Transverse colon (tissue), 4 donors: ENCODE results near the gene ZSWIM2. TPM values are rescaled to one million over a fixed set of nuclear protein-coding genes. Genes with fewer than 3 reads are reported as not detected.
"Not testable (repeated sequence)": the region's sequence is repeated elsewhere in the genome, so short reads cannot be mapped to it uniquely, and the experiment has no call there.

Experiments
- DNase-seq: peaks from one replicate; pipeline ENCODE4 v3.0.0-alpha.2; 2019
- H3K27ac ChIP-seq, 4 donors: fragments of 200-600 bp; sonication (generic); 2 replicates each; pipeline ENCODE4 v1.5.1; 2016 to 2018; ENCODE audit warnings: inconsistent platforms in 4 of 4
- H3K27me3 ChIP-seq: fragments of 200-600 bp; sonication (generic); 2 replicates; pipeline ENCODE4 v1.5.1; 2017; ENCODE audit warnings: inconsistent platforms
- H3K36me3 ChIP-seq, 4 donors: fragments of 200-600 bp; sonication (generic); 2 replicates each; pipeline ENCODE4 v1.5.1; 2017 to 2019; ENCODE audit warnings: inconsistent platforms in 4 of 4
- H3K4me1 ChIP-seq, 4 donors: fragments of 200-600 bp; sonication (generic); 2 replicates each; pipeline ENCODE4 v1.5.1; 2017 to 2020; ENCODE audit warnings: inconsistent platforms in 4 of 4
- H3K4me3 ChIP-seq, 4 donors: fragments of 200-600 bp; sonication (generic); 1 replicate in 1 of 4; 2 replicates in 3 of 4; pipeline versions ENCODE4 v1.5.1 to v1.6.1; 2017 to 2019; ENCODE audit warnings: inconsistent platforms in 4 of 4
- H3K9me3 ChIP-seq, 2 donors: fragments of 200-600 bp; sonication (generic); 2 replicates each; pipeline ENCODE4 v1.5.1; 2017 to 2019; ENCODE audit warnings: inconsistent platforms in 2 of 2
- EP300 ChIP-seq: sonication (generic); formaldehyde crosslinking; IDR thresholded peaks from one replicate; pipeline ENCODE4 v1.6.1; 2017; ENCODE audit warnings: antibody characterized with exemption, low read depth
- POLR2A ChIP-seq: fragments of 450-650 bp; IDR thresholded peaks from one replicate; pipeline ENCODE4 v1.6.1; 2016; ENCODE audit warnings: antibody characterized with exemption, mild to moderate bottlenecking, moderate library complexity
- POLR2AphosphoS5 ChIP-seq, 3 donors: sonication (generic); formaldehyde crosslinking; IDR thresholded peaks; one replicate each; pipeline ENCODE4 v1.6.1; 2016; ENCODE audit warnings: antibody characterized with exemption in 3 of 3
- WGBS, 2 donors: methylation state at CpG; one replicate each; pipeline ENCODE4 v1.1.5; 2018; ENCODE audit warnings: low coverage in 1 of 2; 5-methylcytosine and 5-hydroxymethylcytosine counted together
- in situ Hi-C, 4 donors: fragments of 200-750 bp; cut with MboI; loops; one replicate each; pipeline versions ENCODE4 v1.15.0 to v1.15.1; 2017; ENCODE audit warnings: low sequenced_read_pairs in 3 of 4, low pct_ligation_motif_present in 1 of 4, low pct_unique_long_range_greater_than_20kb in 1 of 4
- intact Hi-C: fragments of 100-400 bp; cut with DNase I; formaldehyde crosslinking; loops from one replicate; pipeline ENCODE4 v1.15.1; 2023; ENCODE audit warnings: low total_unique reads
- total RNA-seq, 4 donors: library from RNA; depleted of rRNA; stranded (reverse); fragments of >200 nt; gene quantifications; one replicate each; pipeline ENCODE4 v1.1.0, GENCODE V29; 2016
- TF ChIP-seq, protein P1 (sequence below), 5 experiments: fragments of 200-600 bp in 3 of 5; fragments of 450-650 bp in 2 of 5; sonication (generic) in 3 of 5; IDR thresholded peaks; 1 replicate in 2 of 5; 2 replicates in 3 of 5; pipeline ENCODE4 v1.5.1; 2016 to 2017; ENCODE audit warnings: antibody characterized with exemption in 5 of 5, inconsistent platforms in 3 of 5, mild to moderate bottlenecking in 2 of 5, moderate library complexity in 1 of 5

The ZSWIM2 gene
- not detected for total RNA-seq

DNA sequence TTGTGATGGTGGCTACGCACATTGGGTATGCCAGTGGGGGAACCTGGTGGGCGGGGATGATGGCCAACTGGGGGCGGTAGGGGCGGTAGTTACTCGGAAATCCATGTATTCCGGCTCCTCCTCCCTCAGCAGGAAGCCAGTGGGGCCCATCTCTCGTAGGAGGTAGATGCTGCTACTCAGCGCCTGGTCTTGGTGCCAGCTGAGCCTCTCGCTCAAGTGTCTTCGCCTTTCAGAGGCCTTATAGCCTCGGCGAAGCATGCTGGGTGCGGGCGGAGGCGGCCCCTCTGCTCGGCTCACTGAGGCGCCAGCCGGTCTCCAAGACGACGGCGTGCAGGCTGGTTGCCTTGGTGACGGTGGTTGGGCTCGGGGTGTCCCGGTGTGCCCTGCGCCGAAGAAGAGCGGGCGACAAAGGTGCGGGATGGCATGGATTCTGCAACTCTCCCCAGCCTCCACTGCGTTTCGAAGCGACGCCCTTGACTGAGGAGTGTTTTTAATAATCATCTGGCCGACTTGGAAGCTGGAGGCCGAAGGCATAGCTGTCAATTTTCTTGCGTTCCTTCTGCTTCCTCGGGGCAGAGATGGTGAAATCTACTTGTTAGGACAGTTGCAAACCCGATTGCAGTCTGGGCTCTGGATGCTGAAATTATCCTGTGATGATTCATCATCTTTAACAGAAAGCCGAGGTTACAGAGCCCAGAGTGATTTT is at the start of gene ZSWIM2:
TSS of gene ZSWIM2 (minus strand) at position 298 of the 706 bp plus-strand sequence. CDS start at position 258, 40 bp downstream.
- in situ Hi-C loops (no loop called here), intact Hi-C loops (no loop called here)
- Histone ChIP-seq H3K4me1 (peaks cover 0 to 9% (median 3%) of the 10 kb centered on the region in 4 donors), H3K27me3 (no peaks in the 10 kb centered on the region), H3K36me3 (no peaks in the 10 kb centered on the region), H3K27ac (no peak within 1 kb of the TSS), H3K9me3 (no peaks in the 10 kb centered on the region), H3K4me3 (peak within 1 kb of the TSS; percentile 10 to 42 (median 16))
- peak; percentile 13 for DNase-seq
- TF ChIP-seq POLR2A (no peak), POLR2AphosphoS5 (IDR thresholded peaks at IDR 0.05) (no peak), EP300 (no peak)
- TF ChIP-seq, protein P1, sequence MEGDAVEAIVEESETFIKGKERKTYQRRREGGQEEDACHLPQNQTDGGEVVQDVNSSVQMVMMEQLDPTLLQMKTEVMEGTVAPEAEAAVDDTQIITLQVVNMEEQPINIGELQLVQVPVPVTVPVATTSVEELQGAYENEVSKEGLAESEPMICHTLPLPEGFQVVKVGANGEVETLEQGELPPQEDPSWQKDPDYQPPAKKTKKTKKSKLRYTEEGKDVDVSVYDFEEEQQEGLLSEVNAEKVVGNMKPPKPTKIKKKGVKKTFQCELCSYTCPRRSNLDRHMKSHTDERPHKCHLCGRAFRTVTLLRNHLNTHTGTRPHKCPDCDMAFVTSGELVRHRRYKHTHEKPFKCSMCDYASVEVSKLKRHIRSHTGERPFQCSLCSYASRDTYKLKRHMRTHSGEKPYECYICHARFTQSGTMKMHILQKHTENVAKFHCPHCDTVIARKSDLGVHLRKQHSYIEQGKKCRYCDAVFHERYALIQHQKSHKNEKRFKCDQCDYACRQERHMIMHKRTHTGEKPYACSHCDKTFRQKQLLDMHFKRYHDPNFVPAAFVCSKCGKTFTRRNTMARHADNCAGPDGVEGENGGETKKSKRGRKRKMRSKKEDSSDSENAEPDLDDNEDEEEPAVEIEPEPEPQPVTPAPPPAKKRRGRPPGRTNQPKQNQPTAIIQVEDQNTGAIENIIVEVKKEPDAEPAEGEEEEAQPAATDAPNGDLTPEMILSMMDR (IDR thresholded peaks at IDR 0.05), result no peak
- 13 to 25% methylated on average over 6 to 39 of the region's 39 CpGs for WGBS, 2 donors

- 43 to 71% methylated on average over 1 to 3 of the region's 3 CpGs for WGBS, 2 donors
- DNase-seq, intact Hi-C loops, H3K36me3 ChIP-seq, H3K4me1 ChIP-seq, H3K9me3 ChIP-seq, H3K4me3 ChIP-seq, in situ Hi-C loops, H3K27me3 ChIP-seq, H3K27ac ChIP-seq: not testable (repeated sequence)
These were observed 47.2 kb upstream of the ZSWIM2 start for GRCh38 chr2:186896220-186896619.

DNA sequence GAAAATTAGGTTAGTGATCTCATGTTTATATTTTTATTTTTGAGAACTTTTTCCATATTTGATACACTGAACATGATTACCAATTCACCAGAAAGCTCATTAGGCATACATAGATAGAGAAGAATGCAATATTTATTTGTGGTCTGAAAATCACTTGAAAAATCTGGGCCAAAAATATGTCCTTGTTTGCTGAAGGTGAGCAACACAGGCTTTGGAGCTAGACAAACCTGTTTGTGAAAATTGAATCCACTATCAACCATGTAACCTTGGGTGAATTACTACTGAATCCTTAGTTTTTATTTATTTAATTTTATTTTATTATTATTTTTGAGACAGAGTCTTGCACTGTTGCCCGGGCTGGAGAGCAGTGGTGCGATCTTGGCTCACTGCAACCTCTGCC is 46.5 kb upstream of the ZSWIM2 start:
- H3K27ac ChIP-seq, result no peak overlapping the region
- H3K4me1 ChIP-seq, result no peaks in the 10 kb centered on the region
- no peaks in the 10 kb centered on the region for H3K27me3 ChIP-seq
- in situ Hi-C loops (no loop called here), intact Hi-C loops (no loop called here)
- no peak for DNase-seq
- 81 to 92% methylated on average over 2 of the region's 2 CpGs for WGBS, 2 donors
- no peak for TF ChIP-seq POLR2AphosphoS5 (IDR thresholded peaks at IDR 0.05)
- no peak for TF ChIP-seq POLR2A
- TF ChIP-seq, protein P1 (IDR thresholded peaks at IDR 0.05), result no peak
- no peak for TF ChIP-seq EP300
- H3K4me3 ChIP-seq, result no peak overlapping the region
- no peaks in the 10 kb centered on the region for H3K36me3 ChIP-seq
- H3K9me3 ChIP-seq, result no peaks in the 10 kb centered on the region

DNA sequence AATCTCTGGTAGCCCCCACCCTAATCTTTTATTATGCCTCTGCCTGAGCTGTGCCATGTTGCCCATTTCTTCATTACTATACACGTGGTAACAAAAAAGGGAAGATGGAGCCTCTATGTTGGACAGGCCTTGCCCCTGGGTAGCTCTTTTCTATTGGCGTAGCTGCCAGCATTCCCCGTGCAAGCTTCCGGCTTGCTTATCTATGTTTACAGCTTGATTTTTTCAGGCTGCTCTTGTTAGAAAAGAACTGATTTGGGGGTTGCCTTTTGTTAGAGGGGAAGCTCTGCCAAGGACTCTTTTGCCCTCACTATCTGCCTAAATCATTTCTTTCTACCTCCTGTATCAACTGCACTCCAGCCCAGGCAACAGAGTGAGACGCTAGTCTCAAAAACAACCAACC is 45.5 kb upstream of the ZSWIM2 start:
- in situ Hi-C loops (no loop called here), intact Hi-C loops (no loop called here)
- no peak for DNase-seq
- Histone ChIP-seq H3K27me3 (no peaks in the 10 kb centered on the region), H3K27ac (no peak overlapping the region), H3K9me3 (no peaks in the 10 kb centered on the region), H3K36me3 (no peaks in the 10 kb centered on the region), H3K4me1 (no peaks in the 10 kb centered on the region), H3K4me3 (no peak overlapping the region)
- WGBS, 2 donors, result 67 to 82% methylated on average over 5 of the region's 5 CpGs
- TF ChIP-seq, protein P1 (IDR thresholded peaks at IDR 0.05), result no peak
- TF ChIP-seq EP300 (no peak), POLR2A (no peak)

DNA sequence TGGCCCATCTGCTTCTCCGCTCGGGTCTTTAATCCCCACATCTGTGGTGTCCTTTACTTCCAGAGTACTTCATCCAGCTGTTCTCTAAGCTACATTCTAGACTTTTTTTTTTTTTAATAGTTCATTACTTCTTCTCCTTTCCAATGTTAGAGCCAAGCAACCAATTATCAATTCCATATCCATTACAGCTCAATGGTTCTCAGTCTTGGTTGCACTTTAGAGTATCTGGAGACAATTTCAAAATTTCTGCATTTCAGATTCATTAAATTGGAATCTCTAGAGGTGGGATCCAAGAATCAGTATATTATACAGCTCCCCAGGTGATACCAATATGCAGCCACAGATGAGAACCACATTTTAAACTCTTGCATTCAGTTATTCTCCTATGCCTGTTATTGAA is 43.9 kb upstream of the ZSWIM2 start:
- Histone ChIP-seq H3K9me3 (no peaks in the 10 kb centered on the region), H3K4me1 (no peaks in the 10 kb centered on the region), H3K36me3 (no peaks in the 10 kb centered on the region), H3K27me3 (no peaks in the 10 kb centered on the region), H3K27ac (no peak overlapping the region), H3K4me3 (no peak overlapping the region)
- in situ Hi-C loops (no loop called here), intact Hi-C loops (no loop called here)
- no peak for DNase-seq
- WGBS, 2 donors, result 84 to 93% methylated on average over 2 of the region's 2 CpGs
- TF ChIP-seq POLR2AphosphoS5 (IDR thresholded peaks at IDR 0.05), result no peak
- TF ChIP-seq, protein P1 (IDR thresholded peaks at IDR 0.05), result no peak
- TF ChIP-seq POLR2A, result no peak
- TF ChIP-seq EP300, result no peak
